ENCODE measurements around the gene RRP8. TPM values are rescaled to one million over a fixed set of nuclear protein-coding genes. Genes with fewer than 3 reads are reported as not detected.

The RRP8 gene
- polyA plus RNA-seq, 1 donor from 2014 or later: 23.4 TPM

GRCh38 chr11:6617315-6617781 lies 13.9 kb upstream of the RRP8 start:
- Histone ChIP-seq H3K4me2 (ENCODE audit: low read length) (no peak overlapping the region), H3K4me3 (ENCODE audit: low read length) (no peak overlapping the region), H3K27ac (ENCODE audit: low read length) (no peak overlapping the region)

DNA sequence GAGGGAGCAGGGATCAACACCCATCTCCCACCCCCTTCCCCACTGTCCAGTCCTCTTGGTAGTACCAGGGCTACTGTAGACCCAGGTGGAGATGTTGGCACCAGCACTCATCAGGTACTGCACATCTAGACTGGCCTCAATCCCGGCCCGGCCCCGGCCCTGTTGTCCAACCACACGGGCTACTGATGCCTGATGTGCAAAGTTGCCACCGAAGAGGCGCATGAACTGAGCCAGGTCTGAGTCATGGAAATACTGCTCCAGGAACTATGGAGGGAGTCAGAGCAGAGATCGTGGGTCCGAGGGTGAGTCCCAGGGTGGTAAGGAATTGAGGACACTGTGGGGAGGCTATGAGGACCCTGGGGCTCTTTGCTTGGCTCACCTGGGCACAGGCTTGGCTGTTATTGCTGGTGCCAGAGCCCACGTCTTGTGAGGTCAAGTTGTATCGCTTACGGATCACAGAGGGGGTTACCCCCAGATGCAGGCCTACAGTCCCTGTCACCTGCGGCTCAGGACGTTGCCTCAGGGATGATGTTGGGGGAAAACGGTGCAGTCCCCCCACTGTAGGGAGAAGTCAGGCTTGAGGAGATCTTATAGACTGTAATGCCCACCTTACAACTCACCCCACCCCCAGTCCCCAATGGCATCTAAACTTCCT lies 13.3 kb upstream of the RRP8 start:
- no peak overlapping the region for H2AFZ ChIP-seq (ENCODE audit: low read depth, low read length)
- no peak overlapping the region for H3K4me2 ChIP-seq (ENCODE audit: low read length)
- no peaks in the 10 kb centered on the region for H3K9me3 ChIP-seq (ENCODE audit: low read length)
- no peaks in the 10 kb centered on the region for H3K79me2 ChIP-seq (replicated peaks; ENCODE audit: insufficient read depth, low read length)
- H3K9me2 ChIP-seq (ENCODE audit: insufficient read depth, low read length): no peaks in the 10 kb centered on the region
- H3K36me3 ChIP-seq (ENCODE audit: insufficient read depth, low read length): no peaks in the 10 kb centered on the region
- H4K20me1 ChIP-seq (ENCODE audit: insufficient read depth): no peaks in the 10 kb centered on the region
- no peaks in the 10 kb centered on the region for H3K27me3 ChIP-seq (ENCODE audit: insufficient read depth, low read depth, low read length)
- H3K4me3 ChIP-seq (ENCODE audit: low read length): no peak overlapping the region
- H3F3A ChIP-seq (ENCODE audit: insufficient read depth, low read length, poor library complexity, severe bottlenecking): peaks cover 4% of the 10 kb centered on the region
- no peak overlapping the region for H3K9ac ChIP-seq (ENCODE audit: low read length)
- TF ChIP-seq POLR2AphosphoS5 (IDR thresholded peaks at IDR 0.05) (no peak), EP300 (conservative IDR thresholded peaks at IDR 0.05; ENCODE audit: poor library complexity, severe bottlenecking) (no peak), TAF1 (IDR thresholded peaks at IDR 0.05; ENCODE audit: low read depth) (no peak), CTCF (IDR thresholded peaks at IDR 0.05; ENCODE audit: poor library complexity, severe bottlenecking) (no peak), REST (IDR thresholded peaks at IDR 0.05; ENCODE audit: borderline replicate concordance) (no peak), EZH2 (IDR thresholded peaks at IDR 0.05; ENCODE audit: borderline replicate concordance, insufficient read depth, low read length, poor library complexity, severe bottlenecking) (no peak), RAD21 (conservative IDR thresholded peaks at IDR 0.05) (no peak), MXI1 (conservative IDR thresholded peaks at IDR 0.05; ENCODE audit: poor library complexity, severe bottlenecking) (no peak), SMC3 (conservative IDR thresholded peaks at IDR 0.05; ENCODE audit: poor library complexity) (no peak)
- no peak overlapping the region for H3K27ac ChIP-seq (ENCODE audit: low read length)

More at GRCh38 chr11:6617315-6617781, 13.9 kb upstream of the RRP8 start:
- Histone ChIP-seq H2AFZ (ENCODE audit: low read depth, low read length) (no peak overlapping the region), H3K36me3 (ENCODE audit: insufficient read depth, low read length) (no peaks in the 10 kb centered on the region), H4K20me1 (ENCODE audit: insufficient read depth) (no peaks in the 10 kb centered on the region), H3K79me2 (replicated peaks; ENCODE audit: insufficient read depth, low read length) (no peaks in the 10 kb centered on the region), H3K9me2 (ENCODE audit: insufficient read depth, low read length) (no peaks in the 10 kb centered on the region), H3K9me3 (ENCODE audit: low read length) (no peaks in the 10 kb centered on the region), H3F3A (ENCODE audit: insufficient read depth, low read length, poor library complexity, severe bottlenecking) (peaks cover 4% of the 10 kb centered on the region), H3K27me3 (ENCODE audit: insufficient read depth, low read depth, low read length) (no peaks in the 10 kb centered on the region), H3K9ac (ENCODE audit: low read length) (no peak overlapping the region)
- TF ChIP-seq SMC3 (conservative IDR thresholded peaks at IDR 0.05; ENCODE audit: poor library complexity) (no peak), POLR2AphosphoS5 (IDR thresholded peaks at IDR 0.05) (no peak), EP300 (conservative IDR thresholded peaks at IDR 0.05; ENCODE audit: poor library complexity, severe bottlenecking) (no peak), EZH2 (IDR thresholded peaks at IDR 0.05; ENCODE audit: borderline replicate concordance, insufficient read depth, low read length, poor library complexity, severe bottlenecking) (no peak), TAF1 (IDR thresholded peaks at IDR 0.05; ENCODE audit: low read depth) (no peak), CTCF (IDR thresholded peaks at IDR 0.05; ENCODE audit: poor library complexity, severe bottlenecking) (no peak), MXI1 (conservative IDR thresholded peaks at IDR 0.05; ENCODE audit: poor library complexity, severe bottlenecking) (no peak)

All from neural cell (in vitro differentiated cells).